HFF-Myc (cell line): ENCODE measurements around the gene FZD10.

ENCODE experiments used
- DNase-seq: peaks from one replicate; pipeline ENCODE4 v3.0.0-alpha.2; 2011; ENCODE audit warnings: low read depth; ENCODE audit errors: extremely low read depth
- H3K4me3 ChIP-seq: replicated peaks from 2 replicates; pipeline ENCODE4 v1.5.1; 2011; ENCODE audit warnings: low read depth, mild to moderate bottlenecking, control low read depth, low read length
- TF ChIP-seq, protein P1 (sequence below): IDR thresholded peaks from 2 replicates; pipeline ENCODE4 v1.5.1; 2012; ENCODE audit warnings: mild to moderate bottlenecking, low read depth, low read length, control low read depth; ENCODE audit errors: missing control alignments

FZD10 gene, protein sequence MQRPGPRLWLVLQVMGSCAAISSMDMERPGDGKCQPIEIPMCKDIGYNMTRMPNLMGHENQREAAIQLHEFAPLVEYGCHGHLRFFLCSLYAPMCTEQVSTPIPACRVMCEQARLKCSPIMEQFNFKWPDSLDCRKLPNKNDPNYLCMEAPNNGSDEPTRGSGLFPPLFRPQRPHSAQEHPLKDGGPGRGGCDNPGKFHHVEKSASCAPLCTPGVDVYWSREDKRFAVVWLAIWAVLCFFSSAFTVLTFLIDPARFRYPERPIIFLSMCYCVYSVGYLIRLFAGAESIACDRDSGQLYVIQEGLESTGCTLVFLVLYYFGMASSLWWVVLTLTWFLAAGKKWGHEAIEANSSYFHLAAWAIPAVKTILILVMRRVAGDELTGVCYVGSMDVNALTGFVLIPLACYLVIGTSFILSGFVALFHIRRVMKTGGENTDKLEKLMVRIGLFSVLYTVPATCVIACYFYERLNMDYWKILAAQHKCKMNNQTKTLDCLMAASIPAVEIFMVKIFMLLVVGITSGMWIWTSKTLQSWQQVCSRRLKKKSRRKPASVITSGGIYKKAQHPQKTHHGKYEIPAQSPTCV

DNA sequence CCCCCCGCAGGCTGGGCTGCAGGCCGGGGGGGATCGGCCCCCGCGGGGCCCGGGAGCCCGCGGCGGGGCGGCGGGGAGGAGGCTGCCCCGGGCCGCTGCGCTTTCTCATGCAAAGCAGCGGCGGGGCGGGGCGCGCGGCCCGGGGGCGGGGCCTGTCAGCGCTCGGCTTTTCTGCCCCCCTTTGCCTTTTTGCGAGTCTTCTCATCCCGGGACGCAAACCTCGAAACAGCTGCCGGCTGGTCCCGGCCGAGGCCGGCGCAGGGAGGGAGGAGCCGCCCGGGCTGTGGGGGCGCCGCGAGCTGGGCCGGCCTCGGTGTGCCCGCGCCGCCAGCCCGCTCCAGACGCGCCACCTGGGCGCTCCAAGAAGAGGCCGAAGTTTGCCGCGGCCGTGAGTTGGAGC, at the start of gene FZD10:
Gene FZD10, plus strand, starts transcription at position 198 of the 400 bp plus-strand sequence. CDS start 479 bp downstream, outside the sequence.
- H3K4me3 ChIP-seq = no peak within 1 kb of the TSS
- TF ChIP-seq, protein P1, sequence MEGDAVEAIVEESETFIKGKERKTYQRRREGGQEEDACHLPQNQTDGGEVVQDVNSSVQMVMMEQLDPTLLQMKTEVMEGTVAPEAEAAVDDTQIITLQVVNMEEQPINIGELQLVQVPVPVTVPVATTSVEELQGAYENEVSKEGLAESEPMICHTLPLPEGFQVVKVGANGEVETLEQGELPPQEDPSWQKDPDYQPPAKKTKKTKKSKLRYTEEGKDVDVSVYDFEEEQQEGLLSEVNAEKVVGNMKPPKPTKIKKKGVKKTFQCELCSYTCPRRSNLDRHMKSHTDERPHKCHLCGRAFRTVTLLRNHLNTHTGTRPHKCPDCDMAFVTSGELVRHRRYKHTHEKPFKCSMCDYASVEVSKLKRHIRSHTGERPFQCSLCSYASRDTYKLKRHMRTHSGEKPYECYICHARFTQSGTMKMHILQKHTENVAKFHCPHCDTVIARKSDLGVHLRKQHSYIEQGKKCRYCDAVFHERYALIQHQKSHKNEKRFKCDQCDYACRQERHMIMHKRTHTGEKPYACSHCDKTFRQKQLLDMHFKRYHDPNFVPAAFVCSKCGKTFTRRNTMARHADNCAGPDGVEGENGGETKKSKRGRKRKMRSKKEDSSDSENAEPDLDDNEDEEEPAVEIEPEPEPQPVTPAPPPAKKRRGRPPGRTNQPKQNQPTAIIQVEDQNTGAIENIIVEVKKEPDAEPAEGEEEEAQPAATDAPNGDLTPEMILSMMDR = no peak
- no peak for DNase-seq

DNA sequence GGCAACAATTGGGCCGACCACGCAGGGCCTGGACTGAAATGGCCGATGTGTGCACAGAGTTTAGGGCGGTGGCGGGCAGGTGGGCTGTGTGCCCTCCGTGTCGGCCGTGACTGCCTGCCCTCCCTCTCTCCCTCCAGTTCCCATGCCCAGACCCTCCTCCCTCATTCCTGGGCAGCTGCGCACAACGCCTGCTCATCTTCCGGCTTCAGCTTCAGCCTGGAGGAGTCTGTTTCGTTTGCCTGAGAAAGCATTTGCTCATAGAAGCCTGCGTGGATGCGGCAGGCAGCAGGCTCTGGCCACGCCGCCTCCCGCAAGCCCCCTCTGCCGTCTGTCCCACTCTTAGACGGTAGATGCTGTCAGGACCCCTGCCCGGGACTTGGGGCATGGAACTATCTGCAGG, 47.3 kb upstream of the FZD10 start:
- no peak overlapping the region for H3K4me3 ChIP-seq
- no peak for DNase-seq
- TF ChIP-seq, protein P1 = no peak

DNA sequence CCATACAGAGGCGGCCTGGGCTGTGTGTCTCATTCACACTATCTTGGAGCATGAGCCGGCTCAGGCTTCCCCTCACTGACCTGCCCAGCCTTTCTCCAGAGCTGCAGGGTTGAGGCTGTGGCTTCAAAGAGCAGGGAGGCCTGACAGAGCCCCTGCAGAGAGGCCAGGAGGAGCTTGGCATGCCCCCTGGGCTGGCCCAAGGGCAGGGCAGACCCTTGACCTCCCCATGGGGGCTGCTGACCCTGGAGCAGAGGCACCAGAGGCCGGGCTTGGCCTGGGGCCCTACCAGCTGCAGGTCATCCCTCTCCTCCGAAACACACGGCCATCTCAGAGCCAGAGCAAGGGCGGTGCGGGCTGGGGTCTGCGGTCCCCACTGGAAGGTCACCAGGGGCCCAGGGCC, 46.6 kb upstream of the FZD10 start:
- no peak overlapping the region for H3K4me3 ChIP-seq
- TF ChIP-seq, protein P1 = no peak
- no peak for DNase-seq

DNA sequence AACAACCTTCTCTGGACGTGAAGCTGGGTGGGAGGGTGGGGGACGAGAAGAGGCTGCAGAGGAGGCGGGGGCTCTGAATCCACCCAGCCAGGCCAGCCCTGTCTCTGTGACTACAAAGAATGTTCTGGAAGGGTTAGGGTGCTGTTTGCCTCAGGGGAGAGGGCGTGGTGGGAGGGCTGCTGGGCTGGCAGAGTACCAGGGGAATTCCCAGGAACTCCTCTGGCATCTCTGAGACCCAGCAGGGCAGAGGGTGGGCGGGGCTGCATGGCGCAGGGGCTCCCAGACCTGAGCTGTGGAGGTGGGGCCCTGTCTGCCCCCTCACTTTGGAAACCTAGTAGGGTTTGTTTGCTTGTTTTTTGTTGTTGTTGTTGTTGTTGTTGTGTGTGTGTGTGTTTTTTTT, 45.5 kb upstream of the FZD10 start:
- DNase-seq = no peak
- no peak overlapping the region for H3K4me3 ChIP-seq
- TF ChIP-seq, protein P1 = no peak

DNA sequence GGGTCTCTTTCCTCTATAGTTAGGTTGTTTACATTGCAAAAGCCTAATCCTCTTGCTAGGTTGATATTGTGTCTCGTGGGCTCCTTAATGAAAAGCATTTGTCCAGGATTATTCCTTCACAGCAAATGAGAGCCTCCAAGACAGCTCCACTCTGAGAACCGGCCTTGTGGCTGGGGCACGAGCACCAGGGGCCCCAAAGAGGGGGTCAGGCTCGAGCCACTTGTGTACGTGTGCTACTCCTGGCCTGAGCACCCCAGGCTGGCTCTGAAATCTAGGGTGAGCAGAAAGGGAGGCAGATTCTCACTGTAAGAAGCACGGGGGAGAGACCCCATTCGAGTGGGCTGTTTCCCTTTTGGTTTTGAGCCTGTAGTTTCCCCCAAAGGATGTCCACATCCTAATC, 45.0 kb upstream of the FZD10 start:
- no peak for DNase-seq
- TF ChIP-seq, protein P1 = no peak
- no peak overlapping the region for H3K4me3 ChIP-seq

DNA sequence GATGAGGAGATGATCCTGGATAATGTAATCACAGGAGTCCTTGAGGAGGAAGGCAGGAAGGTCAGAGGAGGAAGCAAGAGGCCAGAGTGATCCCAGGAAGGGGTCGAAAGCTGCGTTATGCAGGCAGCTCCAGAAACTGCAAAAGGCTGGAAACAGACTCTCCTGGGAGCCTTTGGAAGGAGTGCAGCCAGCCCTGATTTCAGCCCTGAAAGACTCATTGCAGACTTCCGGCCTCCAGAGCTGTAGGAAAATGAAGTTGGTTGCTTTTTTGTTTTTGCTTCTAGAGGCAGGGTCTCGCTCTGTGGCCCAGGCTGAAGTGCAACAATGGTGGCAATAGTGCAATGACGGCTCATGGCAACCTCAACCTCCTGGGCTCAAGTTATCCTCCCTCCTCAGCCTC, 44.6 kb upstream of the FZD10 start:
- TF ChIP-seq, protein P1 = no peak
- no peak overlapping the region for H3K4me3 ChIP-seq
- no peak for DNase-seq
